H9 (cell line): Measurements from ENCODE around the gene NCOA5. TPM values are rescaled to one million over a fixed set of nuclear protein-coding genes. Genes with fewer than 3 reads are reported as not detected.
A peak's percentile ranks its signal among the peaks of the same experiment; 100 is the strongest.

Source experiments
- DNase-seq: peaks from one replicate; pipeline ENCODE4 v3.0.0-alpha.2; 2017
- H2AFZ ChIP-seq: one replicate; pipeline ENCODE4 v1.6.1; 2013; ENCODE audit warnings: mild to moderate bottlenecking, low read length, control low read depth, moderate library complexity
- H2AK5ac ChIP-seq: 2 replicates; pipeline ENCODE4 v1.6.1; 2013; ENCODE audit warnings: low read length, control low read depth, mixed read lengths; ENCODE audit not compliant: insufficient read length
- H2BK120ac ChIP-seq: one replicate; pipeline ENCODE4 v1.6.1; 2013; ENCODE audit warnings: low read depth, mild to moderate bottlenecking, low read length, control low read depth, inconsistent platforms; ENCODE audit not compliant: poor library complexity, severe bottlenecking
- H2BK12ac ChIP-seq: 2 replicates; pipeline ENCODE4 v1.6.1; 2013; ENCODE audit warnings: low read length, control low read depth, mixed read lengths, low read depth; ENCODE audit not compliant: insufficient read length
- H2BK15ac ChIP-seq: 2 replicates; pipeline ENCODE4 v1.6.1; 2013; ENCODE audit warnings: low read depth, low read length, control low read depth
- H2BK20ac ChIP-seq: one replicate; pipeline ENCODE4 v1.6.1; 2013; ENCODE audit warnings: low read depth, mild to moderate bottlenecking, low read length, control low read depth, inconsistent platforms; ENCODE audit not compliant: poor library complexity, severe bottlenecking
- H2BK5ac ChIP-seq: 2 replicates; pipeline ENCODE4 v1.6.1; 2013; ENCODE audit warnings: low read length, control low read depth, mixed read lengths; ENCODE audit not compliant: insufficient read length
- H3K14ac ChIP-seq: 2 replicates; pipeline ENCODE4 v1.6.1; 2013; ENCODE audit warnings: low read length, control low read depth; ENCODE audit not compliant: insufficient read depth
- H3K18ac ChIP-seq: 2 replicates; pipeline ENCODE4 v1.6.1; 2013; ENCODE audit warnings: low read depth, mild to moderate bottlenecking, mixed read lengths, low read length, control low read depth; ENCODE audit not compliant: insufficient read length
- H3K23ac ChIP-seq: 2 replicates; pipeline ENCODE4 v1.6.1; 2013; ENCODE audit warnings: low read length, control low read depth, mixed read lengths, low read depth; ENCODE audit not compliant: insufficient read length
- H3K23me2 ChIP-seq: 2 replicates; pipeline ENCODE4 v1.6.1; 2013; ENCODE audit warnings: low read depth, mild to moderate bottlenecking, mixed read lengths, low read length, control low read depth; ENCODE audit not compliant: insufficient read length, poor library complexity, severe bottlenecking
- H3K27ac ChIP-seq: 2 replicates; pipeline ENCODE4 v1.5.1; 2013; ENCODE audit warnings: low read length, control low read depth, mixed read lengths, low read depth; ENCODE audit not compliant: insufficient read length
- H3K27me3 ChIP-seq: 2 replicates; pipeline ENCODE4 v1.6.1; 2013; ENCODE audit warnings: low read length, control low read depth, inconsistent platforms; ENCODE audit not compliant: insufficient read depth
- H3K4ac ChIP-seq: 2 replicates; pipeline ENCODE4 v1.6.1; 2013; ENCODE audit warnings: low read depth, mild to moderate bottlenecking, control low read depth, inconsistent platforms, low read length, moderate library complexity
- H3K4me1 ChIP-seq: 2 replicates; pipeline ENCODE4 v1.6.1; 2013; ENCODE audit warnings: low read length, control low read depth, inconsistent platforms; ENCODE audit not compliant: insufficient read depth
- H3K4me2 ChIP-seq: 2 replicates; pipeline ENCODE4 v1.6.1; 2013; ENCODE audit warnings: low read length, control low read depth, mixed read lengths; ENCODE audit not compliant: insufficient read length, insufficient read depth
- H3K56ac ChIP-seq: 2 replicates; pipeline ENCODE4 v1.6.1; 2013; ENCODE audit warnings: low read depth, mild to moderate bottlenecking, mixed read lengths, low read length, control low read depth; ENCODE audit not compliant: insufficient read length
- H3K79me1 ChIP-seq: 2 replicates; pipeline ENCODE4 v1.6.1; 2013; ENCODE audit warnings: low read depth, mild to moderate bottlenecking, moderate library complexity, low read length, control low read depth, inconsistent platforms; ENCODE audit not compliant: insufficient read depth, poor library complexity, severe bottlenecking
- H3K79me2 ChIP-seq: 2 replicates; pipeline ENCODE4 v1.6.1; 2013; ENCODE audit warnings: low read length, control low read depth, inconsistent platforms; ENCODE audit not compliant: insufficient read depth
- H3K9ac ChIP-seq: 2 replicates; pipeline ENCODE4 v1.6.1; 2013; ENCODE audit warnings: low read length, control low read depth, mixed read lengths; ENCODE audit not compliant: insufficient read length; ENCODE audit errors: extremely low read depth
- H3K9me3 ChIP-seq: one replicate; pipeline ENCODE4 v1.6.1; 2013; ENCODE audit warnings: low read depth, low read length, inconsistent platforms; ENCODE audit not compliant: control insufficient read depth
- H3T11ph ChIP-seq: one replicate; pipeline ENCODE4 v1.6.1; 2013; ENCODE audit warnings: mild to moderate bottlenecking, low read length, control low read depth, inconsistent platforms
- H4K20me1 ChIP-seq: one replicate; pipeline ENCODE4 v1.6.1; 2013; ENCODE audit not compliant: control insufficient read depth, insufficient read length, insufficient read depth
- H4K5ac ChIP-seq: 2 replicates; pipeline ENCODE4 v1.6.1; 2013; ENCODE audit warnings: low read depth, mild to moderate bottlenecking, mixed read lengths, low read length, control low read depth; ENCODE audit not compliant: insufficient read length
- H4K8ac ChIP-seq: replicated peaks from 2 replicates; pipeline ENCODE4 v1.6.1; 2013; ENCODE audit warnings: low read length, control low read depth, mixed read lengths, low read depth; ENCODE audit not compliant: insufficient read length
- H4K91ac ChIP-seq: 2 replicates; pipeline ENCODE4 v1.6.1; 2013; ENCODE audit warnings: low read depth, mild to moderate bottlenecking, moderate library complexity, mixed read lengths, low read length, control low read depth; ENCODE audit not compliant: insufficient read length
- H3K27ac Mint-ChIP-seq, 3 experiments: 2 replicates in 2 of 3; 3 replicates in 1 of 3; pipeline ENCODE4 v1.8.0; 2020 to 2021; ENCODE audit warnings: mixed read lengths in 3 of 3, mild to moderate bottlenecking in 1 of 3, moderate library complexity in 1 of 3
- H3K27me3 Mint-ChIP-seq: 2 replicates; pipeline ENCODE4 v1.8.0; 2021; ENCODE audit warnings: low read depth, mild to moderate bottlenecking, moderate library complexity, mixed read lengths
- H3K36me3 Mint-ChIP-seq, 3 experiments: 2 replicates in 2 of 3; 3 replicates in 1 of 3; pipeline ENCODE4 v1.8.0; 2020 to 2021; ENCODE audit warnings: low read depth in 3 of 3, mixed read lengths in 3 of 3; ENCODE audit not compliant: insufficient read depth in 1 of 3
- H3K4me1 Mint-ChIP-seq, 2 experiments: 2 replicates each; pipeline ENCODE4 v1.8.0; 2020; ENCODE audit warnings: mixed read lengths in 2 of 2
- H3K4me3 Mint-ChIP-seq, 2 experiments: 2 replicates in 1 of 2; 3 replicates in 1 of 2; pipeline ENCODE4 v1.8.0; 2020 to 2021; ENCODE audit warnings: mild to moderate bottlenecking in 2 of 2, mixed read lengths in 2 of 2, moderate library complexity in 1 of 2
- H3K9me3 Mint-ChIP-seq, 2 experiments: 2 replicates in 1 of 2; 3 replicates in 1 of 2; pipeline ENCODE4 v1.8.0; 2020; ENCODE audit warnings: mild to moderate bottlenecking in 2 of 2, mixed read lengths in 2 of 2, moderate library complexity in 1 of 2
- CTCF ChIP-seq: fragments of 200-600 bp; sonication (generic); conservative IDR thresholded peaks from 3 replicates; pipeline ENCODE4 v1.8.0; 2021; ENCODE audit warnings: antibody characterized with exemption, mild to moderate bottlenecking
- WGBS: extraction: QIAGEN DNeasy Blood & Tissue Kit; methylation state at CpG from one replicate; pipeline ENCODE4 v1.1.7; 2013; ENCODE audit warnings: missing lambda C conversion rate, low lambda C conversion rate, mixed read lengths; ENCODE audit not compliant: insufficient read length; ENCODE audit errors: extremely low coverage; 5-methylcytosine and 5-hydroxymethylcytosine counted together
- total RNA-seq: library from RNA; stranded (reverse); gene quantifications from 2 replicates; pipeline ENCODE4 v1.2.1, GENCODE V29; 2021

Gene NCOA5
- total RNA-seq, 1 experiment from 2014 or later, result 55.7 TPM

- WGBS, result no CpG with 5 or more reads among the region's 3 CpGs
- H3K27me3 Mint-ChIP-seq, result peaks cover 52% of the 10 kb centered on the region
- Histone ChIP-seq H2BK20ac (no peak overlapping the region), H3K18ac (no peak overlapping the region), H2BK120ac (no peak overlapping the region), H3K27ac (no peak overlapping the region), H3K14ac (no peak overlapping the region), H4K91ac (no peak overlapping the region), H4K8ac (no peak overlapping the region), H2BK5ac (no peak overlapping the region), H2BK15ac (no peak overlapping the region), H3K4me1 (no peaks in the 10 kb centered on the region), H2BK12ac (no peak overlapping the region), H3K27me3 (no peaks in the 10 kb centered on the region), H3K4me2 (no peak overlapping the region), H3K9ac (no peak overlapping the region), H3K79me2 (no peaks in the 10 kb centered on the region), H3K9me3 (no peaks in the 10 kb centered on the region), H4K5ac (no peak overlapping the region), H3K56ac (no peak overlapping the region), H3K4ac (no peak overlapping the region), H2AFZ (no peak overlapping the region), H2AK5ac (no peak overlapping the region), H4K20me1 (no peaks in the 10 kb centered on the region), H3K23me2 (no peaks in the 10 kb centered on the region), H3K23ac (no peak overlapping the region), H3K79me1 (no peaks in the 10 kb centered on the region), H3T11ph (no peak overlapping the region)
- peak overlapping the region in 1 of 3 experiments; percentile 80; a peak in 2 of 7 replicates for H3K27ac Mint-ChIP-seq
- H3K36me3 Mint-ChIP-seq, result no peaks in the 10 kb centered on the region
- no peak overlapping the region for H3K4me3 Mint-ChIP-seq
- DNase-seq, result no peak
- H3K9me3 Mint-ChIP-seq, result peaks cover 3 to 10% of the 10 kb centered on the region in 2 experiments; a peak in 4 of 5 replicates
- no peak for TF ChIP-seq CTCF
- H3K4me1 Mint-ChIP-seq, result peaks cover 6 to 10% of the 10 kb centered on the region in 2 experiments; a peak in 3 of 4 replicates
Observed at GRCh38 chr20:46104262-46104661, 14.5 kb upstream of the NCOA5 start.
